Hepatocyte (in vitro differentiated cells): ENCODE measurements around the gene BLOC1S3.

ENCODE experiments used
- EZH2phosphoT487 ChIP-seq: fragments of 200-600 bp; sonication (generic); IDR thresholded peaks from one replicate; pipeline ENCODE4 v1.6.1; 2018; ENCODE audit warnings: antibody characterized with exemption, mild to moderate bottlenecking, low read depth, moderate library complexity; ENCODE audit not compliant: unreplicated experiment, severe bottlenecking
- TF ChIP-seq, protein P1 (sequence below): fragments of 200-600 bp; sonication (generic); IDR thresholded peaks from 2 replicates; pipeline ENCODE4 v1.5.1; 2016; ENCODE audit warnings: antibody characterized with exemption, mild to moderate bottlenecking; ENCODE audit not compliant: poor library complexity

DNA sequence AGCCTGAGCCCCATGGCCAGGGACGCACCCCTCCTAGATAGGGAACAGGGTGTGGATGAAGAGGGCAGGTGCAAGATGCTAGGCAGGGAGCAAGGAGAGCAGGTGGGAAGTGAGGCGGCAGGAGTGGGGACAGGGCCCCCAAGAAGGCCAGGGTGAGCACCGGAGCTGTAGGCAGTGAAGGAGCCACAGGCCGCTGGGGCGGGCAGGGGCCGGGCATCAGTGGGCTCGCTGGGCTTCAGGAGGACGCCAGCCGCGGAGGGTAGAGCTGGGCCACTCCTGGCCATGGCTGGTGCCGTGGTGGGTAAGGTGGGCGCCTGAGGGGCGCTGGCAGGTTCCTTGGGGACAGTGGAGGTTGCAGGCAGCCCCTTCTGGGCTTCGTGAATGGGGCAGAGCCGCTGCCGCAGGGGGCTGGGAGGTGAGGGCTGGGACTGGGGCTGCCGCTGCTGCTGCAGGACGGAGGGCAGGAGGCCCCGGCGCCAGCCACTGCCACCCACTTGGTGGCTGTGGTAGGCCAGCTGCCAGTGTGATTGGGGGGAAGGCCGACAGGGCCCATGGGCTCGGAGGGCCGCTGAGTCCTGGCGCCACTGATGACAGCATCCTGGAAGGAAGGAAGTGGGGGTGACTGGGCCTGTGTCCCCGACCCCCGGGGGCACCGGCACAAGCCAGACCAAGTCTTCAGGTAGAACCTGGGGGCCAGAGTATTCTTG, 19.9 kb upstream of the BLOC1S3 start:
- TF ChIP-seq, protein P1, sequence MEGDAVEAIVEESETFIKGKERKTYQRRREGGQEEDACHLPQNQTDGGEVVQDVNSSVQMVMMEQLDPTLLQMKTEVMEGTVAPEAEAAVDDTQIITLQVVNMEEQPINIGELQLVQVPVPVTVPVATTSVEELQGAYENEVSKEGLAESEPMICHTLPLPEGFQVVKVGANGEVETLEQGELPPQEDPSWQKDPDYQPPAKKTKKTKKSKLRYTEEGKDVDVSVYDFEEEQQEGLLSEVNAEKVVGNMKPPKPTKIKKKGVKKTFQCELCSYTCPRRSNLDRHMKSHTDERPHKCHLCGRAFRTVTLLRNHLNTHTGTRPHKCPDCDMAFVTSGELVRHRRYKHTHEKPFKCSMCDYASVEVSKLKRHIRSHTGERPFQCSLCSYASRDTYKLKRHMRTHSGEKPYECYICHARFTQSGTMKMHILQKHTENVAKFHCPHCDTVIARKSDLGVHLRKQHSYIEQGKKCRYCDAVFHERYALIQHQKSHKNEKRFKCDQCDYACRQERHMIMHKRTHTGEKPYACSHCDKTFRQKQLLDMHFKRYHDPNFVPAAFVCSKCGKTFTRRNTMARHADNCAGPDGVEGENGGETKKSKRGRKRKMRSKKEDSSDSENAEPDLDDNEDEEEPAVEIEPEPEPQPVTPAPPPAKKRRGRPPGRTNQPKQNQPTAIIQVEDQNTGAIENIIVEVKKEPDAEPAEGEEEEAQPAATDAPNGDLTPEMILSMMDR = no peak
- TF ChIP-seq EZH2phosphoT487 = no peak
